ENCODE results near the gene CNOT6. TPM values are rescaled to one million over a fixed set of nuclear protein-coding genes. Genes with fewer than 3 reads are reported as not detected.
"Not testable (repeated sequence)": the region's sequence is repeated elsewhere in the genome, so short reads cannot be mapped to it uniquely, and the experiment has no call there.

Gene CNOT6
- total RNA-seq, 1 donor from 2014 or later, result 15.0 TPM

DNA sequence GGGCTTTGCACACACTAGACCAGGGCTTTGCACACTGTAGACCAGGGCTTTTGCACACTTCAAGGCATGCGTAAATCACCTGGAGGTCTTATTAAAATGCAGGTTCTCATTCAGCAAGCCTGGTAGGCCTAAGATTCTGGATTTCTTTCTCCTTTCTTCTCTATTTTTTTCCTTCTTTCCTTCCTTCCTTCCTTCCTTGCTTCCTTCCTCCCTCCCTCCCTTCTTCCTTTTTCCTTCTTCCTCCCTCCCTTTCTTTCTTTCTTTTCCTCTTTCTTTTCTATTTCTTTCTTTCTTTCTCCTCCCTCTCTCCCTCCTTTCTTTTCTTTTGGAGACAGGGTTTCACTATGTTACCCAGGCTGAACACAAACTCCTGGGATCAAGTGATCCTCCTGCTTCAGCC, 24.3 kb upstream of the CNOT6 start:
- intact Hi-C loops (cut with DNase I), result loop anchor here (10.0 kb wide), 1 partner anchor 345 kb away; no protein-coding TSS in a partner anchor
- no peak for ATAC-seq

DNA sequence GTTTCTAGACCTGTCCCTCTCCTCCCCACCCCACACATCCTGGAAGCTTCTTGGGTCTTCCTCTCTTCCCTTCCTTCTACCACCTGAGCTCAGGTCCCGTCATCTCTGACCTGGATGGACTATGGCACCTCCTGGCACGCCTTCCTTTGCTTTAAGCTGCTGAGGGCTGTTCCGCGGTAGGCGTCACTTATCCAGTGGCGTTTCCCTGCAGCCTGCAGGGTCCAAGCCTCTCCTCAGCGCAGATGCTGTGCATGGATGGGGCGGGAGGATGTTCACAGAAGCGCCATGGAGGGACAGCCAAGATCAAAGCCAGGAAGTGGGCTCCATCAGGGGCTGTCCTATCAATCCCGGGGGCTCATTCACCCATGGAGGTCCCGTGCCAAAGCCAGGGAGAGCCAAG, 23.8 kb upstream of the CNOT6 start:
- DNase-seq (ENCODE audit: missing footprints), result no peak
- ATAC-seq, result no peak
- intact Hi-C loops (cut with DNase I), result loop anchor here (10.0 kb wide), 1 partner anchor 346 kb away; no protein-coding TSS in a partner anchor

More for the DNA sequence above, 24.3 kb upstream of the CNOT6 start:
- DNase-seq (ENCODE audit: missing footprints), result no peak

DNA sequence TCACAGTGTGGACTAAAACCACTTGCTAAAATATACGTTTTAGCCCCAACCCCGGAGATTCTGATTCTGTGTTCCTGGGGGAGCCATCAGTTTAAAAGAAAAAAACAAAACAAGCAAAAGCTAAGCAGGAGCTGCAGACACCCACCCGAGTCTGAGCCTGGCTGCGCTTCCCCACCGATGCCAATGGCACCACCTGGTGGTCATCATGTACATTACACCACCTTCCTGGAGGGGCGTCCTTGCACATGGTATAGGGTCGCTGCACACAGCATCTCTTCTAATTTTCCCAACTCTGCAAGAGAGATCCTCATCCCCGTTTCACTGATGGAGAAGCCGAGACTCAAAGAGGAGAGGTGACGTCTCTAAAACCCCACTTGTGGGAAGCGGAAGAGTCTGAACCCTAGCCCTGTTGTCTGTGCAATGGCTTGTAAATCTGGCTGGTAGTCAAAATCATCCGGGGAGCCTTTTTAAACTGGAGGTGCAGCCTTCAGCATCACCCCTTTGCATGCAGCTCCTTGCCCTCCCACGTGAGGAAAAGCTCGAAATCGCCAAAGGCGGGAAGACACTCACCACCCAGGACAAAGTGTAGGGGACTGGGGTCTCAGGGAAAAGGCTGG, 23.1 kb upstream of the CNOT6 start:
- peak; percentile 71 for ATAC-seq
- DNase-seq (ENCODE audit: missing footprints), result no peak
- intact Hi-C loops (cut with DNase I), result loop anchor here (1.0 to 10.0 kb wide), 2 partner anchors 178 to 346 kb away; no protein-coding TSS in a partner anchor

DNA sequence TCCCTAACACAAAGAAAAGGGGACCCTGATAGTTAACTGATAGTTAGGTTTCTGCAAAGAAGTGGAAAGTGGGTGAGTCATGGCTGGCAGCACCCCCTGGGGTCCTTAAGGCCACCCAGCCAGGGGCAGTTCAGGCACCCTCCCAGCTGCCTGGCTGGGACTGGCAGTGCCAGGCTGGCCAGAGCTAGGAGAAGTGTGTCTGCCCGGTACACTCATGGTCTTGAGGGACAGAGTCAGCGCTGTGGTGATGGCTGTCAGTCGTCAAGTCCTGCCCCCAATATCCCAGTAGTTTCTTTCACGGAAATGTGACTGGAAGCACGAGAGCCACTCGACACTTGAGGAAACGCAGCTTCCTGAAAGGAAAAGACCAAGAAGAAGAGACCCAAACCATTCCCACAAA, 22.3 kb upstream of the CNOT6 start:
- intact Hi-C loops (cut with DNase I), result loop anchor here (1.0 to 10.0 kb wide), 2 partner anchors 179 to 347 kb away; no protein-coding TSS in a partner anchor

GRCh38 chr5:180472269-180472668, 21.9 kb upstream of the CNOT6 start:
- intact Hi-C loops (cut with DNase I), result loop anchor here (10.0 kb wide), 1 partner anchor 347 kb away; no protein-coding TSS in a partner anchor
- no peak for DNase-seq (ENCODE audit: missing footprints)
- no peak for ATAC-seq

More for the DNA sequence above, 22.3 kb upstream of the CNOT6 start:
- DNase-seq (ENCODE audit: missing footprints) (no peak), ATAC-seq (no peak)

- intact Hi-C loops (cut with DNase I), result loop anchor here (10.0 kb wide), 1 partner anchor 349 kb away; no protein-coding TSS in a partner anchor
- not testable (repeated sequence) for ATAC-seq; DNase-seq (ENCODE audit: missing footprints)
Observed at GRCh38 chr5:180473386-180473785, 20.8 kb upstream of the CNOT6 start.

GRCh38 chr5:180474569-180474968, 19.6 kb upstream of the CNOT6 start:
- intact Hi-C loops (cut with DNase I), result loop anchor here (10.0 kb wide), 1 partner anchor 350 kb away; no protein-coding TSS in a partner anchor
- ATAC-seq (no peak), DNase-seq (ENCODE audit: missing footprints) (no peak)

DNA sequence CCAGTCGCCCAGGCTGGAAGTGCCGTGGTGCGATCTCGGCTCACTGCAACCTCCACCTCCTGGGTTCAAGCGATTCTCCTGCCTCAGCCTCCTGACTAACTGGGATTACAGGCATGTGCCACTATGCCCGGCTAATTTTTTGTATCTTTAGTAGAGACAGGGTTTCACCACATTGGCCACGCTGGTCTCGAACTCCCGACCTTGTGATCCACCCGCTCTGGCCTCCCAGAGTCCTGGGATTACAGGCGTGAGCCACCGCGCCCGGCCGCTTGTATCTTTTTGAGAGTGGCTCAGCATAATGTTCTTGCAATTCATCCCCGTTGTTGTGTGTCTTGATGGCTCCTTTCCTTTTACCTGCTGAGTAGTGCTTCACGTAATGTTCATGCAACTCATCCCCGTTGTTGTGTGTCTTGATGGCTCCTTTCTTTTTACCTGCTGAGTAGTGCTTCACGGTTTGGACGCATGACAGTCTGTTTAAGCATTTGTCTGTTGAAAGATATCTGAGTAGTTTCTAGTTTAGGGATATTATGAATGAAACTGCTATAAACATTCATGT, 18.1 kb upstream of the CNOT6 start:
- intact Hi-C loops (cut with DNase I), result loop anchor here (10.0 kb wide), 1 partner anchor 351 kb away; no protein-coding TSS in a partner anchor
- not testable (repeated sequence) for DNase-seq (ENCODE audit: missing footprints); ATAC-seq

DNA sequence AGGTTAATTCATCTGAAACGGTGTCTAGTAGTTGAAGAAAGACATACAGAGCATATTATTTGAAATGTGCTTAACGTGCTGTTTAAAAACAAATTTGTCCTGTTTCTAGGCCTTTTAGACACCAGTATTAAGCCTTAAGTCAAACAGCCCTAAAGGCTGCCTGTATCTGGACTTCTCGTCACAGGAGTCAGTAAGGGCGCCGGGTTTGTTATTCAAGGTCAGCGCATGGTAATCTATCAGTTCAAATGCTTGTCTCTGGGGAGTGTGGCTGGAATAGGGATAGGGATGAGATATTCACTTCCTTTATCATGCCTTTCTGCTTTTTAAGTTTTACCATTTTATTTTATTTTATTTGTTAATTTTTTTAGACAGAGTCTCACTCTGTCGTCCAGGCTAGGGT, 9.4 kb upstream of the CNOT6 start:
- DNase-seq (ENCODE audit: missing footprints), result no peak
- intact Hi-C loops (cut with DNase I), result no loop called here
- no peak for ATAC-seq

- intact Hi-C loops (cut with DNase I), result no loop called here
- no peak for DNase-seq (ENCODE audit: missing footprints)
- ATAC-seq, result no peak
Observed at GRCh38 chr5:180486636-180487149, 7.5 kb upstream of the CNOT6 start.

- intact Hi-C loops (cut with DNase I), result no loop called here
- no peak for ATAC-seq
- no peak for DNase-seq (ENCODE audit: missing footprints)
Observed at GRCh38 chr5:180487556-180487955, 6.6 kb upstream of the CNOT6 start.

- DNase-seq (ENCODE audit: missing footprints), result no peak
- ATAC-seq, result no peak
- intact Hi-C loops (cut with DNase I), result no loop called here
Observed at GRCh38 chr5:180491496-180491895, 2.7 kb upstream of the CNOT6 start.

DNA sequence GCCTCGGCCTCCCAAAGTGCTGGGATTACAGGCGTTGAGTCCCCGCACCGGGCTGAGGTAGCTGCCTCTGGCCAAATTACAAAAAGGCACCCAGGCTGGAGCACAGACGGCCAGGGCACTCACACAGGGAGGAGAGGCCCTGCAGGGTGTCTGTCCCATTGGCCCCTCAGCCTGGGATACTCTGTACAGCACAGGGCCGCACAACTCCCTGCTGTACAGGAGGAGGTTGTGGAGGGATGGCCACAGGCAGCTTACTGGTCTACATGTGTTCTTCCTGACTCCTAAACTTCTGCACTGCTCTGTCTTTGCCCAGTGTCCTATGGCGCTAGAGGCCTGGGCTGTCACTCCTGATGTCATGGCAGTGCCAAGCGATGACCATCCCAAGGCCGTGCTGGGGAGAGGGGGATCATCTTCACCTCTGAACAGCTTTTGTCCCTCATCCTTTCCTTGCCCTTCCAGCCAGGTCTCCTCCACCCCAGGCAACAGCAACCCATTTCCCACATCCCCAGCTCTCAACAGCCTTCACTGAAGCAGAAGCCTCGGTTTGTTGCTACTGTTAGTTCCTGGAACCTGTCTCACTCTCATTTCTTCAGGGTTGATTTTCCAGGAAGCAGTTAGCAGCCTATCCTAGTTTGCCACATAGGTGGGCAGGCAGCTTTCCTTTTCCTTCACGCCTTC, 1.8 kb upstream of the CNOT6 start:
- ATAC-seq, result no peak
- no peak for DNase-seq (ENCODE audit: missing footprints)
- intact Hi-C loops (cut with DNase I), result no loop called here

DNA sequence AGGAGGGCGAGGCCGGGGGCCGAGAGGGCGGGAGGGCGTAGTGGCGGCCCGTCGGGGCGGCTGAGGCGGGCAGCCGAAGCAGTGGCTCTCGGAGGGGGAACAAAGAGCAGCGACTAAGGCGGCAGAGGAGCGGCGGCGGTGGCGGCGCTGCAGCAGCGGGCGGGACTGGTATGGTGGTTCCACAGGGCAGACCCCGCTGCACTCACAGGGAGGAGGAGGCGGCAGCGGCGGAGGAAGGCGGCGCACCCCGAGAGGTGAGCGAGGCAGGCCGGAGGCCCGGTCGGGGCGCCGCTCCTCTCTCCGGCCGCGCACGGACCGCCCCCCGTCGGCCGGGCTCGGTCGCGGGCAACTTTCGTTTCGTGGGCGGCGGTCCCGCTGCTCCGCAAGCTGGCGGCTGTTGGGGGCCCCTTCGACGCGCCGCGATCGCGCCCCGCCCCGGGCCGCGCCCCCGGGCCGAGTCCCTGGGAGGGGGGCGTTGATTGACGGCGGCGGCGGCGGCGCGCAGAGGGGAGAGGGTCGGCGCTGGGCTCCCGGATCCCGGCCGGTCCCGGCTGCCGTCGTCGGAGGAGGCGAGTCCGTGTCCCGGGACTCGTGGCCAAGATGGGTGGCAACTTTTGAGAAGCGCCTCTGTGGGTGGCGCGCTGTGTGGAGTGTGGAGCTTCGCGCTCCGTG, 467 bp downstream of the CNOT6 start:
- intact Hi-C loops (cut with DNase I), result no loop called here
- no peak for ATAC-seq
- peak; percentile 80 for DNase-seq (ENCODE audit: missing footprints)

DNA sequence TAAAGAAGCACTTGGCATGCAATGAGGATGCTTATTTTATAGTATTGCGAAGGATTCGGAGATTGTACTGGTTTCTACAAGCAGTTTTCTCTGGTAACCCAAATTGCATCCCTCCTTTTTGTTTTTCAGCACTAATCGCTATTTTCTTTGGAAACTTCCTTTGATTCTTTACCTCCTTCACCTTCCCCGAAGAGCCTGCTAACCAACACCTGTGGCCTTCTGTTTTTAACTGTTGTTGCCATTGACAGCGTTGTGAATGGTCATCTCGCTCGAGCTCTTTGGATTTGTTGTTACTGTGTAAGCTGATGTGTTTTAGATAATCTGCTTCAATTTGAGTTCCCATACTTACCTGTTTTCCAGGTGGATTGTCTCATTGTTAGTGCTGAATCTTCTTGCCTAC, 1.1 kb downstream of the CNOT6 start:
- DNase-seq (ENCODE audit: missing footprints), result no peak
- ATAC-seq, result no peak
- intact Hi-C loops (cut with DNase I), result no loop called here

GRCh38 chr5:180495991-180496741, 2.0 kb downstream of the CNOT6 start:
- no peak for DNase-seq (ENCODE audit: missing footprints)
- intact Hi-C loops (cut with DNase I), result no loop called here
- no peak for ATAC-seq

DNA sequence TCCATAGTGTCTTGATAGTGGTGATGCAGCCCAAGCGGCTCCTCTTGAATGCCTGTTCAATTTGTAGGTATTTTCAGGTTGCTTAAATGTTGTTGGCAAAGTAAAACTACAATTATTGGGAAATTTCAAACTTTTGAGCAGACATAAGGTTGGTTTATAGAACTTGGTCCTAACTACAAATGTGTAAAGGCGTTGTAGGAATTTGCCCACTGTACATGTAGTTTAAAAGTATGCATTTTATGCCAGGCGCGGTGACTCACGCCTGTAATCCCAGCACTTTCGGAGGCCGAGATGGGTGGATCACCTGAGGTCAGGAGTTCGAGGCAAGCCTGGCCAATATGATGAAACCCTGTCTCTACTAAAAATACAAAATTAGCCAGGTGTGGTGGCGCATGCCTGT, 2.6 kb downstream of the CNOT6 start:
- ATAC-seq; DNase-seq (ENCODE audit: missing footprints); intact Hi-C loops (cut with DNase I): not testable (repeated sequence)

DNA sequence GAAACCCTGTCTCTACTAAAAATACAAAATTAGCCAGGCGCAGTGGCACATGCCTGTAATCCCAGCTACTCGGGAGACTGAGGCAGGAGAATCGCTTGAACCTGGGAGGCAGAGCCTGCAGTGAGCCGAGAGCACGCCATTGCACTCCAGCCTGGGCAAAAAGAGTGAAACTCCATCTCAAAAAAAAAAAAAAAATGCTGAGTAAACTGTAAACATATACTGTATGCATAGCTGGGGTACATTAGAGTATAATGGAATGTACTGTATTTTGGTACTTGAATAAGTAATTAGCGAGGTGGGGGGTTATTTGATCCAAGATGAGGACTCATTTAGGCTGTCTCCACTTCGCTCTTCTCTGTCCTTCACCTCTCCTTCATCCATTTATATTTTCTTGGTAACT, 3.7 kb downstream of the CNOT6 start:
- intact Hi-C loops (cut with DNase I); DNase-seq (ENCODE audit: missing footprints); ATAC-seq: not testable (repeated sequence)

All from Right ventricle myocardium inferior (tissue), 1 donor.